ENCODE measurements around the gene SBK2. TPM values are rescaled to one million over a fixed set of nuclear protein-coding genes. Genes with fewer than 3 reads are reported as not detected.
A peak's percentile ranks its signal among the peaks of the same experiment; 100 is the strongest.

Gene SBK2
- total RNA-seq, 2 donors from 2014 or later: 111 to 172 TPM

DNA sequence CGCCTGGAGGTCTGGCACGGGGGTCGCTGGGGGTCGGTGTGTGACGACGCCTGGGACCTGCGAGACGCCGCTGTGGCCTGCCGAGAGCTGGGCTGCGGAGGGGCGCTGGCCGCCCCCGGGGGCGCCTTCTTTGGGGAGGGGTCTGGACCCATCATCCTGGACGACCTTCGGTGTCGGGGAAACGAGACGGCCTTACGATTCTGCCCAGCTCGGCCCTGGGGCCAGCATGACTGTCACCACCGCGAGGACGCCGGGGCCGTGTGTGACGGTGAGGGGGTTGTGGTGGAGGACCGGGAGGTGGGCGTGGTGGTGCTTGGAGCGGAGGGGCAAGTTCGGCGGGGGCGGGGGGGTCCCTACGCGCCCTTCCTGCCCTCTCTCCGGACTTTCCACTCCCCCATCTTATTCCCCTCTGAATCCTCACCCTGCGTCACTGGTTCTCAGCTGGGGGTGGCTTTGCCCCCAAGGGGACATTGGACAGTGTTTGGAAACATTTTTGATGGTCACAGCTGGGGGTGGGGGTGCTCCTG lies 43.2 kb downstream of the SBK2 start:
- H3K36me3 ChIP-seq: no peaks in the 10 kb centered on the region
- H3K9me3 ChIP-seq: no peaks in the 10 kb centered on the region
- no peak for DNase-seq (ENCODE audit: low spot score)
- peak overlapping the region; percentile 74 to 86 for H3K27ac ChIP-seq
- H3K4me1 ChIP-seq: peaks cover 0 to 26% of the 10 kb centered on the region in 2 donors
- H3K27me3 ChIP-seq: no peaks in the 10 kb centered on the region
- H3K4me3 ChIP-seq: peak overlapping the region in 1 of 2 donors; percentile 44
- no peak for TF ChIP-seq CTCF (IDR thresholded peaks at IDR 0.05)

DNA sequence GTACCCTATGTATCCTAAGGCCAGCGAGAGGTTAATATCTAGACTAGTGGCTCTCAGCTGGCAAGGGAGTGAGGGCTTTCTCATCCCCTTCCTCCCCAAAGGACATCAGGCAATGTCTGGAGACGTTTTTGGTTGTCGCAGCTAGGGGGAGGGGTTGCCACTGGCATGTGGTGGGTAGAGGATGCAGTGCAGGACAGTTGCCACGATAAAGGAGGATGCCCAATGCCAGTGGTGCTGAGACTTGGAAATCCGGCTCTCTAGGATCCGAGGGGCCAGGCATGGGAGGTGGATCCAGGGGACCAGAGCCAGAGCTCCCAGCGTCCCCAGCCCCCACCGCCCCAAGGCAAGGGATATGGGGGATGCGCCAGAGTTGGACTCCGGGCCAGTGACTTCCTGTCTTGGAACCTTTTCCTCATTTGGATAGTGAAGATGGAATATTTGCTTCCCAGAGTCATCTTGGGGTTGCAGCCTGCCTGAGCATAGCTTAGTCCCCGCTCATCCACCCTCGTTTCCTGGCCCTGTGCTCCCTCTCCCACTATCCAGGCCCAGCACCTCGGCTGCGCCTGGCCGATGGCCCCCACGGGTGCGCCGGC lies 43.8 kb downstream of the SBK2 start:
- DNase-seq (ENCODE audit: low spot score): no peak
- H3K27me3 ChIP-seq: no peaks in the 10 kb centered on the region
- peaks cover 0 to 32% of the 10 kb centered on the region in 2 donors for H3K4me1 ChIP-seq
- H3K4me3 ChIP-seq: peak overlapping the region in 1 of 2 donors; percentile 44
- peak in 1 of 2 donors; percentile 24 for TF ChIP-seq CTCF (IDR thresholded peaks at IDR 0.05)
- peak overlapping the region; percentile 74 to 86 for H3K27ac ChIP-seq
- no peaks in the 10 kb centered on the region for H3K36me3 ChIP-seq
- no peaks in the 10 kb centered on the region for H3K9me3 ChIP-seq

GRCh38 chr19:55492362-55492944 lies 44.5 kb downstream of the SBK2 start:
- no peak for TF ChIP-seq CTCF (IDR thresholded peaks at IDR 0.05)
- H3K9me3 ChIP-seq: no peaks in the 10 kb centered on the region
- H3K4me3 ChIP-seq: no peak overlapping the region
- DNase-seq (ENCODE audit: low spot score): no peak
- H3K36me3 ChIP-seq: no peaks in the 10 kb centered on the region
- H3K27ac ChIP-seq: peak overlapping the region in 1 of 2 donors; percentile 74
- H3K4me1 ChIP-seq: peaks cover 0 to 39% of the 10 kb centered on the region in 2 donors
- no peaks in the 10 kb centered on the region for H3K27me3 ChIP-seq

DNA sequence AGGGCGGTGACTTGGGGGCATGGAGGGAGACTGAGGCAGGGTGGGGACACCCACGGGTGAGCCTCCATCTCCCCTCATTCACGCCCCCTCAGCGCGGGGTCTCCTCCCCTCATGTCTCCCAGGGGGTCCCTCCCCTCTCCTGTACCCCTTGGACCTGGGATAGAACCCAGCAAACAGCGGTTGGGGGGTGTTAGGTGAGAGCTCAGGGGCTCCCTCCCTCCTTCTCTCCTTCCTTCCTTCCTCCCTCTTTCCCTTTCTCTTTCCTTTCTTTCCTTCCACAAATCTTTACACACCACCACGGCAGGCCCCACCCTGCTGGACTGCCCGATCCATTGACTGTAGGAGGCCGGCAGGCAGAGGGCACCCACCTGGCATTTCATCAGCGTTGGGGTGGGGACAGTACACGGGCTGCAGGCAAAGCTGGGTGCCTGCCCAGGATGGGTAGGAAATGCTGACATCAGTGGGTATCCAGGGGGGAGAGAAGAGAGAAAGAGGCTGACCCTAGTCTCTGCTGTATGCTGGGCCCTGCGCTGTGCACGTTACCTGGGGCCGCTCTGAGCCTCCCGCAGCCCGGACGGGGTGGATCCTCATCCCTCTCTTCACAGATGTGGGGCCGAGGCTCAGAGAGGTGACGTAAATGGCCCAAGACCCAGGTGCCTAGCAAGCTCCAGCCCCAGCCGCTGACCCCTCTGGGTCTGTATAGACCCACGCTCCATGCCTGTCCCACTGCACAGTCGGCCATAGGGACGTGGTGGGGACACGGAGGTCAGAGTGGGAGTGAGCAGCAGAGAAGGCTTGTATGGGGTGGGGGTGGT lies 45.2 kb downstream of the SBK2 start:
- Histone ChIP-seq H3K9me3 (no peaks in the 10 kb centered on the region), H3K27ac (peak overlapping the region; percentile 39 to 56), H3K4me1 (peaks cover 0 to 46% of the 10 kb centered on the region in 2 donors), H3K4me3 (no peak overlapping the region), H3K36me3 (no peaks in the 10 kb centered on the region), H3K27me3 (no peaks in the 10 kb centered on the region)
- TF ChIP-seq CTCF (IDR thresholded peaks at IDR 0.05): no peak
- no peak for DNase-seq (ENCODE audit: low spot score)

GRCh38 chr19:55490478-55491432 lies 46.2 kb downstream of the SBK2 start:
- no peak for TF ChIP-seq CTCF (IDR thresholded peaks at IDR 0.05)
- peaks cover 0 to 56% of the 10 kb centered on the region in 2 donors for H3K4me1 ChIP-seq
- no peaks in the 10 kb centered on the region for H3K9me3 ChIP-seq
- DNase-seq (ENCODE audit: low spot score): no peak
- H3K36me3 ChIP-seq: no peaks in the 10 kb centered on the region
- no peak overlapping the region for H3K4me3 ChIP-seq
- H3K27me3 ChIP-seq: no peaks in the 10 kb centered on the region
- H3K27ac ChIP-seq: peak overlapping the region; percentile 39 to 56

Measured in right atrium auricular region (tissue), 2 donors.